K562 (cell line): ENCODE measurements around the gene FYB1. TPM values are rescaled to one million over a fixed set of nuclear protein-coding genes. Genes with fewer than 3 reads are reported as not detected.

Experiments used
- ADNP ChIP-seq: fragments of 200-800 bp; sonication (Bioruptor generic); IDR thresholded peaks from 2 replicates; pipeline ENCODE4 v1.6.1; 2016; ENCODE audit warnings: missing genetic modification characterization, missing compliant biosample characterization
- GTF2A2 ChIP-seq: IDR thresholded peaks from 2 replicates; pipeline ENCODE4 v1.6.1; 2016; ENCODE audit warnings: mild to moderate bottlenecking, missing genetic modification characterization, missing compliant biosample characterization
- HDAC2 ChIP-seq: fragments of 450-650 bp; IDR thresholded peaks from 2 replicates; pipeline ENCODE4 v1.6.1; 2016; ENCODE audit warnings: mild to moderate bottlenecking
- KAT7 ChIP-seq: sonication (generic); formaldehyde crosslinking; IDR thresholded peaks from 2 replicates; pipeline ENCODE4 v1.8.0; 2022; ENCODE audit warnings: missing genetic modification reagents, mild to moderate bottlenecking, borderline replicate concordance
- KLF16 ChIP-seq: IDR thresholded peaks from 2 replicates; pipeline ENCODE4 v1.6.1; 2016; ENCODE audit warnings: antibody characterized with exemption
- RBM25 ChIP-seq: fragments of 200-400 bp; formaldehyde crosslinking; IDR thresholded peaks from 2 replicates; pipeline ENCODE4 v1.6.1; 2018; ENCODE audit warnings: low read length, low read depth, moderate library complexity; ENCODE audit not compliant: severe bottlenecking
- RCOR1 ChIP-seq, 2 experiments: IDR thresholded peaks; 2 replicates each; pipeline ENCODE4 v1.6.1; 2012; ENCODE audit warnings: low read depth in 2 of 2, low read length in 2 of 2, borderline replicate concordance in 1 of 2, improper control_type of control experiment in 1 of 2
- SP1 ChIP-seq: sonication (generic); formaldehyde crosslinking; IDR thresholded peaks from 2 replicates; pipeline ENCODE4 v1.8.1; 2022; ENCODE audit warnings: mild to moderate bottlenecking, missing genetic modification reagents
- THRAP3 ChIP-seq: fragments of 450-650 bp; IDR thresholded peaks from 2 replicates; pipeline ENCODE4 v1.6.1; 2016; ENCODE audit warnings: mild to moderate bottlenecking, inconsistent platforms, borderline replicate concordance
- TOE1 ChIP-seq, 2 experiments: fragments of 450-650 bp in 1 of 2; sonication (generic) in 1 of 2; formaldehyde crosslinking in 1 of 2; IDR thresholded peaks; 2 replicates each; pipeline versions ENCODE4 v1.7.1 to v1.8.0; 2016 to 2022; ENCODE audit warnings: borderline replicate concordance in 2 of 2, mild to moderate bottlenecking in 2 of 2, antibody characterized with exemption in 1 of 2, inconsistent platforms in 1 of 2, low read depth in 1 of 2, missing genetic modification reagents in 1 of 2, moderate library complexity in 1 of 2
- polyA plus RNA-seq, 8 experiments: library from polyadenylated mRNA; depleted of rRNA in 4 of 8; stranded (reverse) in 5 of 8; unstranded in 3 of 8; fragments of >200 nt; fragmentation: Nextera tagmentation in 2 of 8; fragmentation: Illumina TruSeq in 1 of 8; extraction: Ambion mirVana in 2 of 8; extraction: Trizol in 1 of 8; gene quantifications; 2 replicates each; pipeline versions ENCODE4 v1.2.1 to v1.2.3, GENCODE V29; 2011 to 2014; ENCODE audit warnings: inconsistent platforms in 1 of 8, missing spikeins in 1 of 8
- total RNA-seq, 7 experiments: library from RNA; depleted of rRNA in 6 of 7; stranded (reverse); fragments of >200 nt in 6 of 7; fragmentation: Illumina TruSeq in 2 of 7; extraction: Trizol in 2 of 7; gene quantifications; 2 replicates each; pipeline versions ENCODE4 v1.2.1 to v1.2.3, GENCODE V29; 2011 to 2021; ENCODE audit warnings: low replicate concordance in 1 of 7
- TF ChIP-seq, protein P1 (sequence below), 2 experiments: fragments of 450-650 bp in 1 of 2; sonication (generic) in 1 of 2; formaldehyde crosslinking in 1 of 2; IDR thresholded peaks; 2 replicates each; pipeline versions ENCODE4 v1.7.1 to v1.9.0; 2016 to 2022; ENCODE audit warnings: inconsistent platforms in 1 of 2, mild to moderate bottlenecking in 1 of 2, missing genetic modification reagents in 1 of 2
- TF ChIP-seq, protein P2 (sequence below), 2 experiments: fragments of 450-650 bp; IDR thresholded peaks; 2 replicates each; pipeline ENCODE4 v1.6.1; 2018; ENCODE audit warnings: mild to moderate bottlenecking in 2 of 2, low read depth in 1 of 2; ENCODE audit not compliant: partially characterized antibody in 2 of 2
- TF ChIP-seq, protein P3 (sequence below): fragments of 450-650 bp; IDR thresholded peaks from 2 replicates; pipeline ENCODE4 v1.6.1; 2016; ENCODE audit warnings: missing biosample characterization, missing genetic modification characterization

FYB1 gene
- total and polyA plus RNA-seq, 9 of the 15 experiments (the other 6 are each of a cell fraction or from before 2014, with no cell fraction given), result 4.7 to 31.5 (median 9.7) TPM

DNA sequence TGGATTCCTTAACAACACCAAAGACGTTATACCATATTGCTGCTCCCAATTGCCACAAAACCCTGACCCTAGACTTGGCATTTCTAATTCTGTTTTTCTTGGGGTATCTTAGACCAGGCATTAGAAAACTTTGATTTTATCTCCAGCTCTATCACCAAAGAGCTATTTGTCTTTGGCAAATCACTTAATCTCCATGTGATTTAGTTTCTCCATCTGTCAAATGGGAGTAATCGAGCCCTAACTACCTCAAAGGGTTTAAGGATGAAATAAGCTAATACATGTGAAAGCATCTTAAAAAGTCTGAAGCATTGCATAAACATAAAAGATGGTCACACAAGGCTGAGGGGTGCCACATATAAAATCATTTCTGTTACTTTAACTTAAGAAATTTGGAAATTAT lies 60.6 kb downstream of the FYB1 start (continued):
- TF ChIP-seq, protein P1, sequence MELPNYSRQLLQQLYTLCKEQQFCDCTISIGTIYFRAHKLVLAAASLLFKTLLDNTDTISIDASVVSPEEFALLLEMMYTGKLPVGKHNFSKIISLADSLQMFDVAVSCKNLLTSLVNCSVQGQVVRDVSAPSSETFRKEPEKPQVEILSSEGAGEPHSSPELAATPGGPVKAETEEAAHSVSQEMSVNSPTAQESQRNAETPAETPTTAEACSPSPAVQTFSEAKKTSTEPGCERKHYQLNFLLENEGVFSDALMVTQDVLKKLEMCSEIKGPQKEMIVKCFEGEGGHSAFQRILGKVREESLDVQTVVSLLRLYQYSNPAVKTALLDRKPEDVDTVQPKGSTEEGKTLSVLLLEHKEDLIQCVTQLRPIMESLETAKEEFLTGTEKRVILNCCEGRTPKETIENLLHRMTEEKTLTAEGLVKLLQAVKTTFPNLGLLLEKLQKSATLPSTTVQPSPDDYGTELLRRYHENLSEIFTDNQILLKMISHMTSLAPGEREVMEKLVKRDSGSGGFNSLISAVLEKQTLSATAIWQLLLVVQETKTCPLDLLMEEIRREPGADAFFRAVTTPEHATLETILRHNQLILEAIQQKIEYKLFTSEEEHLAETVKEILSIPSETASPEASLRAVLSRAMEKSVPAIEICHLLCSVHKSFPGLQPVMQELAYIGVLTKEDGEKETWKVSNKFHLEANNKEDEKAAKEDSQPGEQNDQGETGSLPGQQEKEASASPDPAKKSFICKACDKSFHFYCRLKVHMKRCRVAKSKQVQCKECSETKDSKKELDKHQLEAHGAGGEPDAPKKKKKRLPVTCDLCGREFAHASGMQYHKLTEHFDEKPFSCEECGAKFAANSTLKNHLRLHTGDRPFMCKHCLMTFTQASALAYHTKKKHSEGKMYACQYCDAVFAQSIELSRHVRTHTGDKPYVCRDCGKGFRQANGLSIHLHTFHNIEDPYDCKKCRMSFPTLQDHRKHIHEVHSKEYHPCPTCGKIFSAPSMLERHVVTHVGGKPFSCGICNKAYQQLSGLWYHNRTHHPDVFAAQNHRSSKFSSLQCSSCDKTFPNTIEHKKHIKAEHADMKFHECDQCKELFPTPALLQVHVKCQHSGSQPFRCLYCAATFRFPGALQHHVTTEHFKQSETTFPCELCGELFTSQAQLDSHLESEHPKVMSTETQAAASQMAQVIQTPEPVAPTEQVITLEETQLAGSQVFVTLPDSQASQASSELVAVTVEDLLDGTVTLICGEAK (IDR thresholded peaks at IDR 0.05), result no peak
- TF ChIP-seq, protein P1 (CRISPR knock-in tag; IDR thresholded peaks at IDR 0.05), result no peak
- TF ChIP-seq HDAC2 (0 out of 2 replicates have a peak, but pooled peaks have one; percentile 9), KLF16 (no peak), SP1 (0 out of 2 replicates have a peak, but pooled peaks have one; percentile 26), THRAP3 (no peak), RBM25 (peak; percentile 77), KAT7 (CRISPR knock-in tag) (no peak), TOE1 (IDR thresholded peaks at IDR 0.05; ENCODE audit: borderline replicate concordance) (no peak), TOE1 (CRISPR knock-in tag; IDR thresholded peaks at IDR 0.05; ENCODE audit: borderline replicate concordance, low read depth) (0 out of 2 replicates have a peak, but pooled peaks have one; percentile 39), RCOR1 (IDR thresholded peaks at IDR 0.05; ENCODE audit: borderline replicate concordance in 1 of 2, low read depth in 2 of 2, low read length in 2 of 2) (0 out of 4 replicates have a peak, but pooled peaks of 1 of the 2 experiments have one; percentile 11), GTF2A2 (tag) (no peak), ADNP (peak; percentile 85)
- TF ChIP-seq, protein P2, sequence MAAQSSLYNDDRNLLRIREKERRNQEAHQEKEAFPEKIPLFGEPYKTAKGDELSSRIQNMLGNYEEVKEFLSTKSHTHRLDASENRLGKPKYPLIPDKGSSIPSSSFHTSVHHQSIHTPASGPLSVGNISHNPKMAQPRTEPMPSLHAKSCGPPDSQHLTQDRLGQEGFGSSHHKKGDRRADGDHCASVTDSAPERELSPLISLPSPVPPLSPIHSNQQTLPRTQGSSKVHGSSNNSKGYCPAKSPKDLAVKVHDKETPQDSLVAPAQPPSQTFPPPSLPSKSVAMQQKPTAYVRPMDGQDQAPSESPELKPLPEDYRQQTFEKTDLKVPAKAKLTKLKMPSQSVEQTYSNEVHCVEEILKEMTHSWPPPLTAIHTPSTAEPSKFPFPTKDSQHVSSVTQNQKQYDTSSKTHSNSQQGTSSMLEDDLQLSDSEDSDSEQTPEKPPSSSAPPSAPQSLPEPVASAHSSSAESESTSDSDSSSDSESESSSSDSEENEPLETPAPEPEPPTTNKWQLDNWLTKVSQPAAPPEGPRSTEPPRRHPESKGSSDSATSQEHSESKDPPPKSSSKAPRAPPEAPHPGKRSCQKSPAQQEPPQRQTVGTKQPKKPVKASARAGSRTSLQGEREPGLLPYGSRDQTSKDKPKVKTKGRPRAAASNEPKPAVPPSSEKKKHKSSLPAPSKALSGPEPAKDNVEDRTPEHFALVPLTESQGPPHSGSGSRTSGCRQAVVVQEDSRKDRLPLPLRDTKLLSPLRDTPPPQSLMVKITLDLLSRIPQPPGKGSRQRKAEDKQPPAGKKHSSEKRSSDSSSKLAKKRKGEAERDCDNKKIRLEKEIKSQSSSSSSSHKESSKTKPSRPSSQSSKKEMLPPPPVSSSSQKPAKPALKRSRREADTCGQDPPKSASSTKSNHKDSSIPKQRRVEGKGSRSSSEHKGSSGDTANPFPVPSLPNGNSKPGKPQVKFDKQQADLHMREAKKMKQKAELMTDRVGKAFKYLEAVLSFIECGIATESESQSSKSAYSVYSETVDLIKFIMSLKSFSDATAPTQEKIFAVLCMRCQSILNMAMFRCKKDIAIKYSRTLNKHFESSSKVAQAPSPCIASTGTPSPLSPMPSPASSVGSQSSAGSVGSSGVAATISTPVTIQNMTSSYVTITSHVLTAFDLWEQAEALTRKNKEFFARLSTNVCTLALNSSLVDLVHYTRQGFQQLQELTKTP (IDR thresholded peaks at IDR 0.05; ENCODE audit: low read depth in 1 of 2, partially characterized antibody in 2 of 2), result no peak
- TF ChIP-seq, protein P3, sequence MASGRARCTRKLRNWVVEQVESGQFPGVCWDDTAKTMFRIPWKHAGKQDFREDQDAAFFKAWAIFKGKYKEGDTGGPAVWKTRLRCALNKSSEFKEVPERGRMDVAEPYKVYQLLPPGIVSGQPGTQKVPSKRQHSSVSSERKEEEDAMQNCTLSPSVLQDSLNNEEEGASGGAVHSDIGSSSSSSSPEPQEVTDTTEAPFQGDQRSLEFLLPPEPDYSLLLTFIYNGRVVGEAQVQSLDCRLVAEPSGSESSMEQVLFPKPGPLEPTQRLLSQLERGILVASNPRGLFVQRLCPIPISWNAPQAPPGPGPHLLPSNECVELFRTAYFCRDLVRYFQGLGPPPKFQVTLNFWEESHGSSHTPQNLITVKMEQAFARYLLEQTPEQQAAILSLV, result 0 out of 2 replicates have a peak, but pooled peaks have one; percentile 11
